ENCODE measurements around the gene OR6Q1. TPM values are rescaled to one million over a fixed set of nuclear protein-coding genes. Genes with fewer than 3 reads are reported as not detected.

Gene OR6Q1
- total RNA-seq, 6 experiments from 2014 or later = not detected

GRCh38 chr11:58055806-58056401, 25.2 kb downstream of the OR6Q1 start:
- no peaks in the 10 kb centered on the region for H3K27me3 ChIP-seq
- intact Hi-C loops (cut with DNase I) = no loop called here
- no peak overlapping the region for H3K27ac ChIP-seq
- TF ChIP-seq POLR2A (IDR thresholded peaks at IDR 0.05) (no peak), CTCF (IDR thresholded peaks at IDR 0.05) (no peak)
- no peaks in the 10 kb centered on the region for H3K4me1 ChIP-seq
- 56% methylated on average over 1 of the region's 1 CpG for WGBS (ENCODE audit: insufficient coverage, low coverage, low lambda C conversion rate, missing lambda C conversion rate)
- H3K36me3 ChIP-seq = no peaks in the 10 kb centered on the region
- DNase-seq = no peak
- no peak overlapping the region for H3K4me3 ChIP-seq
- no peak for ATAC-seq
- H3K9me3 ChIP-seq = no peaks in the 10 kb centered on the region

- no peak overlapping the region for H3K4me3 ChIP-seq
- 33% methylated on average over 1 of the region's 3 CpGs for WGBS (ENCODE audit: insufficient coverage, low coverage, low lambda C conversion rate, missing lambda C conversion rate)
- no peaks in the 10 kb centered on the region for H3K27me3 ChIP-seq
- no peaks in the 10 kb centered on the region for H3K4me1 ChIP-seq
- no peaks in the 10 kb centered on the region for H3K9me3 ChIP-seq
- no peak for ATAC-seq
- intact Hi-C loops (cut with DNase I) = no loop called here
- TF ChIP-seq POLR2A (IDR thresholded peaks at IDR 0.05) = no peak
- H3K36me3 ChIP-seq = no peaks in the 10 kb centered on the region
- DNase-seq = no peak
- H3K27ac ChIP-seq = no peak overlapping the region
Measured at GRCh38 chr11:58057481-58057880, 26.7 kb downstream of the OR6Q1 start.

GRCh38 chr11:58058276-58059006, 27.7 kb downstream of the OR6Q1 start:
- H3K27ac ChIP-seq = no peak overlapping the region
- H3K36me3 ChIP-seq = no peaks in the 10 kb centered on the region
- no peak overlapping the region for H3K4me3 ChIP-seq
- DNase-seq (no peak), ATAC-seq (no peak)
- no peaks in the 10 kb centered on the region for H3K27me3 ChIP-seq
- 53% methylated on average over 11 of the region's 13 CpGs for WGBS (ENCODE audit: insufficient coverage, low coverage, low lambda C conversion rate, missing lambda C conversion rate)
- TF ChIP-seq CTCF (IDR thresholded peaks at IDR 0.05) (no peak), POLR2A (IDR thresholded peaks at IDR 0.05) (no peak)
- H3K9me3 ChIP-seq = no peaks in the 10 kb centered on the region
- no peaks in the 10 kb centered on the region for H3K4me1 ChIP-seq
- intact Hi-C loops (cut with DNase I) = no loop called here

- TF ChIP-seq CTCF (IDR thresholded peaks at IDR 0.05) (no peak), POLR2A (IDR thresholded peaks at IDR 0.05) (no peak)
- H3K27me3 ChIP-seq = no peaks in the 10 kb centered on the region
- H3K36me3 ChIP-seq = no peaks in the 10 kb centered on the region
- no peak overlapping the region for H3K4me3 ChIP-seq
- no peaks in the 10 kb centered on the region for H3K4me1 ChIP-seq
- 26% methylated on average over 4 of the region's 4 CpGs for WGBS (ENCODE audit: insufficient coverage, low coverage, low lambda C conversion rate, missing lambda C conversion rate)
- ATAC-seq = no peak
- no peak overlapping the region for H3K27ac ChIP-seq
- DNase-seq = no peak
- no peaks in the 10 kb centered on the region for H3K9me3 ChIP-seq
- intact Hi-C loops (cut with DNase I) = no loop called here
Measured at GRCh38 chr11:58059007-58059350, 28.2 kb downstream of the OR6Q1 start.

- TF ChIP-seq CTCF (IDR thresholded peaks at IDR 0.05) (no peak), POLR2A (IDR thresholded peaks at IDR 0.05) (no peak)
- Histone ChIP-seq H3K27me3 (no peaks in the 10 kb centered on the region), H3K9me3 (no peaks in the 10 kb centered on the region), H3K4me3 (no peak overlapping the region), H3K36me3 (no peaks in the 10 kb centered on the region), H3K27ac (no peak overlapping the region), H3K4me1 (no peaks in the 10 kb centered on the region)
- 54% methylated on average over 3 of the region's 3 CpGs for WGBS (ENCODE audit: insufficient coverage, low coverage, low lambda C conversion rate, missing lambda C conversion rate)
- no peak for DNase-seq
- intact Hi-C loops (cut with DNase I) = no loop called here
- ATAC-seq = no peak
Measured at GRCh38 chr11:58060535-58060934, 29.8 kb downstream of the OR6Q1 start.
